Measurements from ENCODE around the gene CSTA.
A peak's percentile ranks its signal among the peaks of the same experiment; 100 is the strongest.

CSTA gene

GRCh38 chr3:122298239-122298638, 26.8 kb upstream of the CSTA start:
- DNase-seq (ENCODE audit: extremely low read depth, low read depth) = no peak
- no peak for TF ChIP-seq CTCF (IDR thresholded peaks at IDR 0.05; ENCODE audit: low read depth, low read length, missing control alignments)
- no peak overlapping the region for H3K4me3 ChIP-seq (replicated peaks; ENCODE audit: low read depth, low read length)

- no peak for DNase-seq (ENCODE audit: extremely low read depth, low read depth)
- no peak for TF ChIP-seq CTCF (IDR thresholded peaks at IDR 0.05; ENCODE audit: low read depth, low read length, missing control alignments)
- no peak overlapping the region for H3K4me3 ChIP-seq (replicated peaks; ENCODE audit: low read depth, low read length)
Observed at GRCh38 chr3:122299215-122299614, 25.8 kb upstream of the CSTA start.

- DNase-seq (ENCODE audit: extremely low read depth, low read depth) = peak; percentile 6
- H3K4me3 ChIP-seq (replicated peaks; ENCODE audit: low read depth, low read length) = no peak overlapping the region
- peak; percentile 65 for TF ChIP-seq CTCF (IDR thresholded peaks at IDR 0.05; ENCODE audit: low read depth, low read length, missing control alignments)
Observed at GRCh38 chr3:122299872-122300460, 25.1 kb upstream of the CSTA start.

- no peak overlapping the region for H3K4me3 ChIP-seq (replicated peaks; ENCODE audit: low read depth, low read length)
- no peak for TF ChIP-seq CTCF (IDR thresholded peaks at IDR 0.05; ENCODE audit: low read depth, low read length, missing control alignments)
- DNase-seq (ENCODE audit: extremely low read depth, low read depth) = no peak
Observed at GRCh38 chr3:122301063-122301462, 24.0 kb upstream of the CSTA start.

- TF ChIP-seq CTCF (IDR thresholded peaks at IDR 0.05; ENCODE audit: low read depth, low read length, missing control alignments) = no peak
- DNase-seq (ENCODE audit: extremely low read depth, low read depth) = no peak
Observed at GRCh38 chr3:122305818-122306621, 19.0 kb upstream of the CSTA start.

GRCh38 chr3:122306622-122306953, 18.5 kb upstream of the CSTA start:
- H3K4me3 ChIP-seq (replicated peaks; ENCODE audit: low read depth, low read length) = no peak overlapping the region
- DNase-seq (ENCODE audit: extremely low read depth, low read depth) = no peak
- no peak for TF ChIP-seq CTCF (IDR thresholded peaks at IDR 0.05; ENCODE audit: low read depth, low read length, missing control alignments)

More at GRCh38 chr3:122305818-122306621, 19.0 kb upstream of the CSTA start:
- no peak overlapping the region for H3K4me3 ChIP-seq (replicated peaks; ENCODE audit: low read depth, low read length)

All from HFF-Myc (cell line).